Left ventricle myocardium inferior (tissue), 1 donor: ENCODE results near the gene PSME1. TPM values are rescaled to one million over a fixed set of nuclear protein-coding genes. Genes with fewer than 3 reads are reported as not detected.

Source experiments
- DNase-seq: peaks from one replicate; pipeline ENCODE4 v3.0.0-alpha.2; 2020
- H3K27ac ChIP-seq: fragments of 200-600 bp; replicated peaks from 2 replicates; pipeline ENCODE4 v1.8.0; 2021
- H3K27me3 ChIP-seq: fragments of 200-600 bp; 2 replicates; pipeline ENCODE4 v1.8.0; 2021; ENCODE audit warnings: low read depth
- H3K36me3 ChIP-seq: fragments of 200-600 bp; 2 replicates; pipeline ENCODE4 v1.8.0; 2021
- H3K4me1 ChIP-seq: fragments of 200-600 bp; 2 replicates; pipeline ENCODE4 v1.8.0; 2021
- H3K4me3 ChIP-seq: fragments of 200-600 bp; 2 replicates; pipeline ENCODE4 v1.8.0; 2021; ENCODE audit warnings: mild to moderate bottlenecking, moderate library complexity
- H3K9me3 ChIP-seq: fragments of 200-600 bp; replicated peaks from 2 replicates; pipeline ENCODE4 v1.8.0; 2021
- CTCF ChIP-seq: fragments of 200-600 bp; IDR thresholded peaks from 2 replicates; pipeline ENCODE4 v1.8.0; 2021; ENCODE audit warnings: antibody characterized with exemption, mild to moderate bottlenecking, borderline replicate concordance
- intact Hi-C: fragments of 100-400 bp; cut with micrococcal nuclease; formaldehyde crosslinking; loops from one replicate; pipeline ENCODE4 v1.11.0; 2022
- total RNA-seq: library from RNA; stranded (reverse); fragmentation: NEBNext Ultra II Directional; extraction: Animal tissue kit (Norgen Biotek cat#: 25700); gene quantifications from one replicate; pipeline ENCODE4 v1.2.1, GENCODE V29; 2021
- donor health status: DM: no; HTN: yes; CAD: no; lungs with severe emphysema.

Gene PSME1
- total RNA-seq, 1 donor from 2014 or later, result 108 TPM

GRCh38 chr14:24092505-24093206 is 43.3 kb upstream of the PSME1 start:
- Histone ChIP-seq H3K27ac (peak overlapping the region; percentile 94), H3K9me3 (no peaks in the 10 kb centered on the region), H3K36me3 (no peaks in the 10 kb centered on the region), H3K4me1 (peaks cover 26% of the 10 kb centered on the region), H3K4me3 (no peak overlapping the region), H3K27me3 (no peaks in the 10 kb centered on the region)
- intact Hi-C loops, result no loop called here
- no peak for TF ChIP-seq CTCF
- DNase-seq, result no peak

- Histone ChIP-seq H3K36me3 (peaks cover 3% of the 10 kb centered on the region), H3K4me3 (peak overlapping the region; percentile 95), H3K27ac (peak overlapping the region; percentile 94), H3K9me3 (no peaks in the 10 kb centered on the region), H3K27me3 (no peaks in the 10 kb centered on the region), H3K4me1 (peaks cover 26% of the 10 kb centered on the region)
- TF ChIP-seq CTCF, result no peak
- no peak for DNase-seq
- intact Hi-C loops, result no loop called here
These were observed 42.6 kb upstream of the PSME1 start for GRCh38 chr14:24093207-24093900.

GRCh38 chr14:24093901-24094840 is 41.8 kb upstream of the PSME1 start, which contains the start of gene PCK2:
Gene PCK2 (plus strand): TSS chr14:24094311. CDS start chr14:24094406, 95 bp downstream.
- H3K4me3 ChIP-seq, result peak within 1 kb of the TSS; percentile 95
- DNase-seq, result peak; percentile 90
- H3K4me1 ChIP-seq, result peaks cover 26% of the 10 kb centered on the region
- no peaks in the 10 kb centered on the region for H3K27me3 ChIP-seq
- no peaks in the 10 kb centered on the region for H3K9me3 ChIP-seq
- H3K27ac ChIP-seq, result peak within 1 kb of the TSS; percentile 94
- peaks cover 3% of the 10 kb centered on the region for H3K36me3 ChIP-seq
- TF ChIP-seq CTCF, result peak; percentile 23
- intact Hi-C loops, result no loop called here

- H3K27me3 ChIP-seq, result no peaks in the 10 kb centered on the region
- H3K27ac ChIP-seq, result peak overlapping the region; percentile 94
- peaks cover 26% of the 10 kb centered on the region for H3K4me1 ChIP-seq
- intact Hi-C loops, result no loop called here
- H3K36me3 ChIP-seq, result peaks cover 3% of the 10 kb centered on the region
- DNase-seq, result no peak
- no peaks in the 10 kb centered on the region for H3K9me3 ChIP-seq
- TF ChIP-seq CTCF, result no peak
- H3K4me3 ChIP-seq, result peak overlapping the region; percentile 95
These were observed 41.1 kb upstream of the PSME1 start for GRCh38 chr14:24094841-24095270.

- DNase-seq, result peak; percentile 43
- Histone ChIP-seq H3K27ac (peak overlapping the region; percentile 94), H3K27me3 (no peaks in the 10 kb centered on the region), H3K4me1 (peaks cover 26% of the 10 kb centered on the region), H3K4me3 (peak overlapping the region; percentile 95), H3K9me3 (no peaks in the 10 kb centered on the region), H3K36me3 (peaks cover 3% of the 10 kb centered on the region)
- no peak for TF ChIP-seq CTCF
- intact Hi-C loops, result no loop called here
These were observed 40.5 kb upstream of the PSME1 start for GRCh38 chr14:24095271-24096068.
